Kidney epithelial cell (primary cell): ENCODE results near the gene SPSB2. TPM values are rescaled to one million over a fixed set of nuclear protein-coding genes. Genes with fewer than 3 reads are reported as not detected.

Source experiments
- DNase-seq: peaks from one replicate; pipeline ENCODE4 v3.0.0-alpha.2; 2010; ENCODE audit warnings: low read depth
- H3K27me3 ChIP-seq: 2 replicates; pipeline ENCODE4 v1.6.0; 2011; ENCODE audit warnings: low read length; ENCODE audit not compliant: control insufficient read depth, insufficient read depth
- H3K36me3 ChIP-seq: 2 replicates; pipeline ENCODE4 v1.5.1; 2011; ENCODE audit warnings: low read length; ENCODE audit not compliant: control insufficient read depth, insufficient read depth
- H3K4me3 ChIP-seq: 2 replicates; pipeline ENCODE4 v1.5.1; 2011; ENCODE audit warnings: low read depth, mild to moderate bottlenecking, control low read depth, low read length
- CTCF ChIP-seq: IDR thresholded peaks from 2 replicates; pipeline ENCODE4 v1.5.1; 2011; ENCODE audit warnings: mild to moderate bottlenecking, moderate library complexity, low read length, control low read depth, inconsistent platforms; ENCODE audit not compliant: insufficient read depth, poor library complexity, severe bottlenecking
- total RNA-seq: library from RNA; depleted of rRNA; stranded (reverse); fragments of >200 nt; gene quantifications from 2 replicates; pipeline ENCODE4 v1.2.3, GENCODE V29; 2015

Gene SPSB2
- total RNA-seq, result 10.1 and 11.9 TPM in 2 replicates

GRCh38 chr12:6873094-6874014 is at the start of gene SPSB2:
SPSB2 (minus strand) TSS chr12:6873303; CDS start chr12:6872901, 402 bp downstream.
- TF ChIP-seq CTCF, result no peak
- Histone ChIP-seq H3K4me3 (peak within 1 kb of the TSS; percentile 76), H3K36me3 (peaks cover 9% of the 10 kb centered on the region), H3K27me3 (no peaks in the 10 kb centered on the region)
- DNase-seq, result peak; percentile 76

GRCh38 chr12:6921996-6922946 is 49.2 kb upstream of the SPSB2 start:
- no peak for TF ChIP-seq CTCF
- no peak for DNase-seq
- H3K27me3 ChIP-seq, result no peaks in the 10 kb centered on the region
- H3K36me3 ChIP-seq, result no peaks in the 10 kb centered on the region
- no peak overlapping the region for H3K4me3 ChIP-seq

GRCh38 chr12:6921539-6921938 is 48.4 kb upstream of the SPSB2 start:
- no peak for TF ChIP-seq CTCF
- H3K27me3 ChIP-seq, result no peaks in the 10 kb centered on the region
- no peaks in the 10 kb centered on the region for H3K36me3 ChIP-seq
- no peak overlapping the region for H3K4me3 ChIP-seq
- no peak for DNase-seq

- no peak for DNase-seq
- no peak overlapping the region for H3K4me3 ChIP-seq
- H3K27me3 ChIP-seq, result no peaks in the 10 kb centered on the region
- no peak for TF ChIP-seq CTCF
- H3K36me3 ChIP-seq, result no peaks in the 10 kb centered on the region
Measured at GRCh38 chr12:6919588-6919987, 46.5 kb upstream of the SPSB2 start.

- DNase-seq, result no peak
- H3K27me3 ChIP-seq, result no peaks in the 10 kb centered on the region
- H3K36me3 ChIP-seq, result no peaks in the 10 kb centered on the region
- TF ChIP-seq CTCF, result no peak
- no peak overlapping the region for H3K4me3 ChIP-seq
Measured at GRCh38 chr12:6917491-6918231, 44.6 kb upstream of the SPSB2 start.
